ENCODE data around the gene ONECUT2.
A peak's percentile ranks its signal among the peaks of the same experiment; 100 is the strongest.
"Not testable (repeated sequence)": the region's sequence is repeated elsewhere in the genome, so short reads cannot be mapped to it uniquely, and the experiment has no call there.

Gene ONECUT2

DNA sequence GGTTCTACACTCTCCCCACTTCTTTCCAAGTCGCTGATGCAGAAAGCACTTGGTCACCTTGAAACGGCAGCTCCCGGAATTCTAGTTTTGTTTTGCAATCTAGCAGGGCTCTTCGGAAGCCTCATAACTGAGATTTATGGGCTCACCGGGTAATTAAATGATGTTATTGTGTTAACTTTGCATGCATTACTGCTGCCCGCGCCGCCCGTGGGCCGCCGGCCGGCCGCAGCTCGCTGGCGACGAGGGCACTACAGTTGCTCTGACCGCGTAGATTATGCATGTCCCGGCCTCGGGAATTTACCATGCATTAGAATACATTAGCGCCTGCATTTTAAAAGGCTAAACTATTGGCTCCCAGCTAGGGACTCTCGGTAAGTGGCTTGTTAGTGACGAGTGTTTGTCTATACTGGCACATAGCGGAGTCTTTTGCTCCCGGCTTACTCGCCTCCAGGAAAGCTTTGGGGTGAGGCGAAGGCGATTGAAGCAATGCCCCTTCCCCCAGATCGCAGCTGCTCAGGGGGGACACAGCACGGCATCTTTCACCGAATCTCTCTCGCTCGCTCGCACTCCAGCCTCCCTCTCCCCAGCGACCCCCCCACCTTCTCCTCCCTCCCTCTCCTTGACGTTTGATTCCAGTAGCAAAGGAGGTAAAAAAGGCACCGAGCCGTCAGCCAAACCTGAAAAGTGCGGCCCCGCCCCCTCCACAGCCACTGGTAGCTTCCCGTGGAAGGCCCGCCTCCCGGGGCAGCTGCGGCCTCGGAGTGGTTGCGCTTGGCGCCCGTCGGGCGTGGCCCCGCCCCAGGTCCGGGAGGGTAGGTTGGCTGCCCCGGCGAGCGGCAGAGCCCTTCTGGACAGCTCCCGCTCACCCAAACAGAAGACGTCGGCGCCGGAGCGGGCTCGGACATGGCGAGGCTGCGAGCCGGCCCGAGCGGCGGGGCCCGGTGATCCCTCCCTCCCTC, at the start of gene ONECUT2:
Gene ONECUT2, plus strand, starts transcription at position 839 of the 959 bp plus-strand sequence. CDS start 343 bp downstream, outside the sequence.
- DNase-seq: peak; percentile 82

- no peak for DNase-seq
Observed at GRCh38 chr18:57389271-57389670, 45.9 kb upstream of the ONECUT2 start.

GRCh38 chr18:57390044-57390443, 45.1 kb upstream of the ONECUT2 start:
- no peak for DNase-seq

- DNase-seq: not testable (repeated sequence)
Observed at GRCh38 chr18:57394749-57395148, 40.4 kb upstream of the ONECUT2 start.

DNA sequence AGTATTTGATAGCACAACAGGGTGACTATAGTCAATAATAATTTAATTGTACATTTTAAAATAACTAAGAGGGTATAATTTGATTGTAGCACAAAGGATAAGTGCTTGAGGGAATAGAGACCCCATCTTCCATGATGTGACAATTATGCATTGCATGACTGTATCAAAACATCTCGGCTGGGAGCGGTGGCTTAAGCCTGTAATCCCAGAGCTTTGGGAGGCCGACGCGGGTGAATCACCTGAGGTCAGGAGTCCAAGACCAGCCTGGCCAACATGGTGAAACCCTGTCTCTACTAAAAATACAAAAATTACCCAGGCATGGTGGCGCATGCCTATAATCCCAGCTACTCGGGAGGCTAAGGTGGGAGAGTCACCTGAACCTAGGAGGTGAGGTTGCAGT, 38.3 kb upstream of the ONECUT2 start:
- DNase-seq: not testable (repeated sequence)

GRCh38 chr18:57397440-57398132, 37.6 kb upstream of the ONECUT2 start:
- DNase-seq: no peak

DNA sequence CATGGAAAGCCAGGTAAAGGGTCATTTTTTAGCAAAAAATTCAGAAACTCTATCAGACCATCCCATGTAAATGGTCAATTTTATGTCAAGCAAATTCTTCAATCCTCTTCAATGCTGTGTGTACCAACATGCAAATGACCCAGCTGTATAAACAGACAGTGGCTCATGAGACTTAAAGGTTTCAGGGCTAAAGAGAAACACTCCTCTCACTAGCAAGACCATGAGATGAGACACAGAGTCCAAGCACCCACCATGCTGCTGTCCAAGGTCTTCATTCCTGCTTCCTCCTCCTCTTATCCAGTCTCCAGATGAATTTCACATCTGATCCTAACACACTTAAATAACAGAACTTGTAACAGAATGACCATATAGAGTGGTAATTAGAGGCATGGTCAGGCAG, 30.8 kb upstream of the ONECUT2 start:
- no peak for DNase-seq

- no peak for DNase-seq
Observed at GRCh38 chr18:57409650-57410049, 25.5 kb upstream of the ONECUT2 start.

DNA sequence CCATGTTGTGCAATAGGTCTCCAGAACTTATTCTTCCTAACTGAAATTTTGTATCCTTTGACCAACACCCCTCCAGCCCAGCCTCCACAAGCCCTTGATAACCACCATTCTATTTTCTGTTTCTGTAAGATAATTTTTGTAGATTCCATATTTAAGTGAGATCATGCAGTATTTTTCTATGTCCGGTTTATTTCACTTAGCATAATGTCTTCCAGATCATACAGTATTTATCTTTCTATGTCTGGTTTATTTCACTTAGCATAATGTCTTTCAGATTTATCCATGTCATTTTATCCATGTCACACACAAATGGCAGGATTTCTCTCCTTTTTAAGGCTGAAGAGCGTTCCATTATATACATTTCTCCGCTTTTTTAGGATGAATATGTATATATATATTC, 24.4 kb upstream of the ONECUT2 start:
- no peak for DNase-seq

DNA sequence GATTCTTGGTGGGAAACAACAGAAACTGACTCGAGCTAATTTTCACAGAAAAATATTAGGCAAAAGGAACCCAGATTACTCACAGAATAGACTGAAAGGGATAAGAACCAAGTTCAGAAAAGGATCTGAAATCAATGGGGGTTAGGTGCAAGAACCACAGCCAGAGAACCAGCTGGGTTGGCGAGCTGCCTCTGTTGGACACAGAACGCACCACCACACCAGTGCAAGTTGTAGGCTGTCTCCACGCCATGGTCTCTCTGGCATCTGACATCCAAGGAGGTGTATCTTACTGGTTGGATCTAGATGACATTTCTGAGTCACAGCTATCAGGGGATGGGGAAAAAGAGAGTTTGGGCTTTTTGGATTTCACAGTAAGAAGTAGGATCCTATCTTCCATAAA, 18.6 kb upstream of the ONECUT2 start:
- no peak for DNase-seq

DNA sequence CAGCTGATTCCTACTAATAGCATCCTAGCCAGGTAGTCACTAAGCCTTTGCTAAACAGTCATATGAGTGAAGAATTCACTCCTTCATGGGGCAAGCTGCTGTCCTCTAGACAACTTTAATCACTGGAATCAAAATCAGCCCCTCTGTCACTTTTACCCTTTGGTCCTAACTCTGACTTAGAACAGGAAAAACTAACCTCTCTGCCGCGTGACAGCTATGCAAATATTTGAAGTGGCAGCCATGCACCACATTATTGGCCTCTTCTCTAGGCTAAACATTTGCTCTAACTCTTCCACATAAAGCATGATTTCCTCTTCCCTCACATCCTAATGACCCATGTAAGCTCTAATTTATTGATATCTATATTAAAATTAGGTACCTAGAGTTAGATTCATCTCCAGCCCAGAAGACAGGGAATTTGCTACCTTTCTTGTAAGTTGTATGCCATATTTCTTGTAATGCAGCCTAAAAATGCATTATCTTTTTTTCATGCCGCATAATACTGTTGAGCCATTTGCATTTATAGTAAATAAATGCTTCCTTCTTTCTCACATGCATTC, 12.8 kb upstream of the ONECUT2 start:
- DNase-seq: no peak

- DNase-seq: no peak
Observed at GRCh38 chr18:57423821-57424220, 11.4 kb upstream of the ONECUT2 start.

DNA sequence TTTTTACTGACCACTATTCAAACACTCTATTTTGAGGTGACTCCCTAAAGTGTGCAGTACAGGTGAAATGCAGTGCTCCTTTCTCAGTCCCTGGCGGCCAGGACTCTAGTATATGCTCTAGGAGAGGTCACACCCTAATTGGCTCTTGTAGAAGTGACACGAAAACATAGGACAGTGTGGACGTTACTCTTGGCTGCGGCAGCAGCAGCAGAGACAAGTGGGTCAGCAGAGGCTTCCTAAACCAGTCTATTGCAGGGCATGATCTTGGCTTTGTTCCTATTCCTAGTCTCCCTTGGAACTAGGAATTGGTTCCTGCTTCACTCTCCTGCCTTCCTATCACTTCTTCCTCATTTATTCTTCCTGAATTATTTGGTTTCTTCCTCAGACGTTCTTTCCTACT, 10.1 kb upstream of the ONECUT2 start:
- no peak for DNase-seq

- DNase-seq: no peak
Observed at GRCh38 chr18:57426187-57426586, 9.0 kb upstream of the ONECUT2 start.

DNA sequence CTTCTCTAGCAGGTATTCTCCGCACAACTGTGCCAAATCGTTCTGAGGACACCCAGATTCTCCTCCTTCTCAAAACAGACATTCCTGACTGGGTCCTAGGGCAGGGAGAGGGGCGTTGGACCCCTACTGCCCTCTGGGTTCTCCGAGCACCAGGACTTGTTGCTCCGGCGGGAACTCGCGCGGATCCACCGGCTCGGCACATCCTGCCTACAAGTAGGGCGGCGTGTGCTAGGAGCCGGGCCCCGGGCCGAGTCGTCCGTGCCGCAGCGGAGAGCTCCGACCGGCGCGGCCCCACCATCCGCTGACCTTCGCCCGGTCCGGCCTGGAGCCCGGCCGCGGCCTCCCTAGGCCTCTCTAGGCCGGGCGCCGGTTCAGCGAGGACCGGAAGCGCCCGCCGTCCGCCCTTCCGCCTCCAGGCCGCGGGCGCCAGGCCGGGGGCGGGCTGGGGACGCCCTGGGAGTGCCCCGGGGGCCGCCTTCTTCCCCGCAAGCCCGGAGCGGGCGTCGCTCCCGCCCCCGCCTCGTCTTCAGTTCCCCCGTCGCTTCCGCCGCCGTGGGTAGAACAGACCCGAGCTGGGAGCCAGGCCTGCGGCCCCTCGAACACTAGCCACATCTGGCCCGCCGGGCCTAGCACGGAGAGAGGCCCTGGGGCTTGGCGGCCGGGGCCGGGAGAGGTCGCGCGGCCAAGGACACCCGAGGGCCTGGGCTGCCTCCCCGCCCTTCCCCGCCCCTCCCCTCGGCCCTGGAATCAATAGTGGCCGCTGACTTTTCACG, 7.6 kb upstream of the ONECUT2 start:
- DNase-seq: no peak

DNA sequence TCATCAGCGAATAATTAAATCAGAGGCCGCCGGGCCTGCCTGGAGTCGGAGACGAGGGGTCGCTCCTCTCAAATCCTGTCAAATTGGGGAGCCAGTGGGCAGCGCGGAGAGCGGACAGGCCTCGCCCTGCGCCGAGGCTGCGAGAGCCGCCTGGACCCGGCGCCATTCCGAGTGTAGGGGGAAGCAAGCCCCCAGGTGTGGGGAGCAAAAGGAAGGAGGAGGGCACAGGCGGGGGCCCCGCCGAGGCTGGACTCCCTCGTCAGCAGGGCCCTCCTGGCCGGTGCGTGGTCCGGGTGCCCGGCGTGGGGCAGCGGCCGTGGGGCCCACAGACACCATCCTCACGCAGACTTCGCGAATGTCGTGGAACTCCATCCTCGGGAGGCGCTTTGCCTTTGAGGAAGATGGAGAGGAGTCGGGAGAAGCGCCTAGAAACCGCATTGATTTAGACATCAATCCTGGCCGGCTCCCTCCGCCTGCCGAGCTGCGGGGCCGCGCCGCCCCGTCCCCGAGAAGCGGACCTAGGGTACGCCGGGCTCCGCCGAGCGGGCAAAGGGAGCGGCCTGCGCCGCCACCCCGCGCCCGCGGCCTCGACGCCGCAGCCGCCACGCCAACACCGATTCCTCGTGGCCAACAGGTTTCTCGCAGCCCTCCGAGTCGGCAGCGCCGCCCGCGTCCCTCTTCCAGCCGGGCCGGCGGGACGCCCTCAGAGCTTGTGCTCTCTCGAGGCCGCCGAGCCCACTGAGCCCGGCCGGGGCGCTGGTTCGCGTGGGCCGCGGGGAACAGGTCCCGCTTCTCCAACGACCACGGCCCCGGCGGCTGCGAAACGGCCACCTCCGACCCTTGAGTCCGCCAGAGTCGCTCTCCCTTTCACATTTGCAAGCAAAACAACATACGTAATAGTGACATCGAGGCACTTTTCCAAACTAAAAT, 6.7 kb upstream of the ONECUT2 start:
- no peak for DNase-seq

DNA sequence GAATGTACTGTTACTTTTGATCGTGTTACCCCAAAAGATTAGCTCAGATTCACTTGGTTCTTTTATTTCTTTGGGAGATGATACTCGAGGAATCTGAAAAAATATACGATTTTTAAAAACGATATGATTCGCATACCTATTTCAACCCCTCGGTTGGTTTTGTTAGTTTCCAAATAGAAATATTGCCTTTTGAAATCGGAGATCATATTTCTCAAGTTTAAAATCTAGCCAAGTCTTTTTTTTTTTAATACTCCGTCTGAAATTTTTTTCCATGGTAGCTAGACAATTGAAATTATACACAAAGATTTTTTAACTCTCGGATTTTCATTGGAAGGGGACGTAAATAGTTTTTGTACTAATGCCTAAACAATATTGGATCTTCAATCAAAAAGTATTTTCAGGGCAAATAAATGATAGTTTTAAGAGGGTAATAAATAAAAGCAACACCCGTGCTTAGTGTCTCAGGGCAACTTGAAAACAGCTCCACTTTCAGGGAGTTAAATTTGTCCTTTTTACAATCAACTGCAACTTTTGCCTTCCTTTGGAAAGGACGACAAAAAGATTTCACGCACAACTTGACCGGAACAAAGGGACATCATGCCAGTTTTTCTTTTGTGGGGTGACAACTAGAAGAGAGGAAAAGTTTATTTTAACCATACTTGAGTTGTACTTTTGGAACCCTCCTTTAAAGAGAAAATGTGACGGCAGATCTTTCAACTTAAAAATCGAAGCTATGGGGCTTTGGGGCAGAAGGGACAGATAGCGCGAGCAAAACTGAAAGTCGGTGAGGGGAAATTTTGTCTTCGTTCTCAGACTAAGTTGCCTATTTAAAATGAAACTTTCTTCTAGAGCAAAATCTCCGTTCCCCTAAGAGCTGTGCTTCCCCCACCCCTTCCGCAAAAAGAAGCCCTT, 5.8 kb upstream of the ONECUT2 start:
- no peak for DNase-seq

GRCh38 chr18:57430079-57431001, 4.8 kb upstream of the ONECUT2 start:
- DNase-seq: no peak

GRCh38 chr18:57431002-57431382, 4.2 kb upstream of the ONECUT2 start:
- no peak for DNase-seq

Data from hematopoietic multipotent progenitor cell treated with erythropoietin and hydrocortisone succinate and interleukin-3 and kit ligand, for 8 days (in vitro differentiated cells).